ENCODE measurements around the gene PARS2. TPM values are rescaled to one million over a fixed set of nuclear protein-coding genes. Genes with fewer than 3 reads are reported as not detected.

PARS2 gene
- total RNA-seq, 4 donors from 2014 or later: 2.1 to 3.6 (median 2.5) TPM

- no peak for TF ChIP-seq CTCF (IDR thresholded peaks at IDR 0.05; ENCODE audit: low read depth)
Observed at GRCh38 chr1:54788459-54788858, 24.1 kb upstream of the PARS2 start.

GRCh38 chr1:54787604-54788003 is 23.3 kb upstream of the PARS2 start:
- TF ChIP-seq CTCF (IDR thresholded peaks at IDR 0.05; ENCODE audit: low read depth): no peak

GRCh38 chr1:54786778-54787177 is 22.5 kb upstream of the PARS2 start:
- no peak for TF ChIP-seq CTCF (IDR thresholded peaks at IDR 0.05; ENCODE audit: low read depth)

- no peak for TF ChIP-seq CTCF (IDR thresholded peaks at IDR 0.05; ENCODE audit: low read depth)
Observed at GRCh38 chr1:54784066-54784465, 19.7 kb upstream of the PARS2 start.

GRCh38 chr1:54782588-54782987 is 18.3 kb upstream of the PARS2 start:
- no peak for TF ChIP-seq CTCF (IDR thresholded peaks at IDR 0.05; ENCODE audit: low read depth)

GRCh38 chr1:54782156-54782555 is 17.8 kb upstream of the PARS2 start:
- TF ChIP-seq CTCF (IDR thresholded peaks at IDR 0.05; ENCODE audit: low read depth): no peak

- no peak for TF ChIP-seq CTCF (IDR thresholded peaks at IDR 0.05; ENCODE audit: low read depth)
Observed at GRCh38 chr1:54781023-54781723, 16.9 kb upstream of the PARS2 start.

All from subcutaneous adipose tissue (tissue), 4 donors.